VCaP (cell line): ENCODE data around the gene GLIS2.

Experiments used
- H3K27ac ChIP-seq: fragments of 450-650 bp; 2 replicates; pipeline ENCODE4 v1.5.1; 2017
- TF ChIP-seq, protein P1 (sequence below): fragments of 450-650 bp; conservative IDR thresholded peaks from 2 replicates; pipeline ENCODE4 v1.5.1; 2017; ENCODE audit warnings: mild to moderate bottlenecking, moderate library complexity

GLIS2 gene

GRCh38 chr16:4382795-4383357, 67.0 kb downstream of the GLIS2 start:
- no peak overlapping the region for H3K27ac ChIP-seq

GRCh38 chr16:4383591-4384444, 68.0 kb downstream of the GLIS2 start:
- H3K27ac ChIP-seq = no peak overlapping the region
- TF ChIP-seq, protein P1, sequence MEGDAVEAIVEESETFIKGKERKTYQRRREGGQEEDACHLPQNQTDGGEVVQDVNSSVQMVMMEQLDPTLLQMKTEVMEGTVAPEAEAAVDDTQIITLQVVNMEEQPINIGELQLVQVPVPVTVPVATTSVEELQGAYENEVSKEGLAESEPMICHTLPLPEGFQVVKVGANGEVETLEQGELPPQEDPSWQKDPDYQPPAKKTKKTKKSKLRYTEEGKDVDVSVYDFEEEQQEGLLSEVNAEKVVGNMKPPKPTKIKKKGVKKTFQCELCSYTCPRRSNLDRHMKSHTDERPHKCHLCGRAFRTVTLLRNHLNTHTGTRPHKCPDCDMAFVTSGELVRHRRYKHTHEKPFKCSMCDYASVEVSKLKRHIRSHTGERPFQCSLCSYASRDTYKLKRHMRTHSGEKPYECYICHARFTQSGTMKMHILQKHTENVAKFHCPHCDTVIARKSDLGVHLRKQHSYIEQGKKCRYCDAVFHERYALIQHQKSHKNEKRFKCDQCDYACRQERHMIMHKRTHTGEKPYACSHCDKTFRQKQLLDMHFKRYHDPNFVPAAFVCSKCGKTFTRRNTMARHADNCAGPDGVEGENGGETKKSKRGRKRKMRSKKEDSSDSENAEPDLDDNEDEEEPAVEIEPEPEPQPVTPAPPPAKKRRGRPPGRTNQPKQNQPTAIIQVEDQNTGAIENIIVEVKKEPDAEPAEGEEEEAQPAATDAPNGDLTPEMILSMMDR = no peak

More at GRCh38 chr16:4382795-4383357, 67.0 kb downstream of the GLIS2 start:
- TF ChIP-seq, protein P1 = no peak

DNA sequence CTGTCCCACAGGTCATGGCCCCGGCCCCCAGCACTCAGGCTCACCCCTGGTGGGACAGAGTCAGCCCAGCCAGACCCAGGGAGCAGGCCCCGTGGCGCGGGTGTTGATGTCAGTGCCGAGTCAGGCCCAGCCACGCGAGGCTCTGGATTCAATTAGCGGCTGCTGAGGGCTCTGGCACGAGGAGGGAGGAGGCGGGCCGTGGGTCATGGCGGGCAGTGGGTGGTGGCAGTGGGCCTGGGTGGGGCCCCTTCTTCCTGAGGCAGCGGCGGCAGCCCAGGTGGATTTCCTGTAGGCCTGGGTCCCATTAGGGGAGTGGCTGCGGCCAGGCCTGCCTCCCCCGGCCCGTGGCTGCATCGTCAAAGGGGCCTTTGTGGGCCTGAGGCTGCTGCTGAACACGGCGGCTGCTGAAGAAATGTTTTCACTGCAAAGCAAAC, 68.7 kb downstream of the GLIS2 start:
- H3K27ac ChIP-seq = no peak overlapping the region
- TF ChIP-seq, protein P1 = no peak

DNA sequence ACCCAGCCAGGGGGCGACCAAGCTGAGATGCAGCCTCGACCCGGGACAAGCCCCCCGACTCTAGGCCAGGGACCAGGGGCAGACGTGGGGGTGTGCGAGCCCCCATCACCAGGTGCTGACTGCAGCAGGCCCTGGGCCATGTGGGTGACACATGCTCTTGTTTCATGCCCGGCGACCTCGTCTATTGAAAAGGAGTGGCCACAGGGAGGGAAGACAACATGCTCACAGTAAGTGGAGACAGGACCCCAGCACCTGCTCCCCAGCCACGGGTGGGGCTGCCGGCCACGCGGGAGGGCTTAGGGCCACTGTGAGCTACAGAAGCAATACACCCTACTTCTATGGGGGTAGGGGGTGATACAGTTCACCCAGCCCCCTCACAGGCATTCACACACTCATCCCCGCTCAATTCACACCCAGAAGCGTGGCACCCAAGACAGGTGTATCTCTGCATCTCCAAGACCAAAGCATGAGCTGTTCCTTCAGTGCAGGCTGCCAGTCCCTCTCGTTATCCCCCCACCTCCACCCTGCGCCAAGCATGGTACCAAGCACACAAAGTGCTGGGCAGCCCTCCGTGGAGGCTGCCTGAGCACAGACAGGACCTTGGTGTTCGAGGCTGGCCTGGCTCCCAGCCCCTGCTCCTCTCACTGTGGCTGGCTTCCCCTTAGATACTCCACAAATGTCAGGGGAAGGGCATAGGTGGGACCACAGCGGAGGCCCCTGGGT, 69.4 kb downstream of the GLIS2 start:
- no peak overlapping the region for H3K27ac ChIP-seq
- TF ChIP-seq, protein P1 = no peak

DNA sequence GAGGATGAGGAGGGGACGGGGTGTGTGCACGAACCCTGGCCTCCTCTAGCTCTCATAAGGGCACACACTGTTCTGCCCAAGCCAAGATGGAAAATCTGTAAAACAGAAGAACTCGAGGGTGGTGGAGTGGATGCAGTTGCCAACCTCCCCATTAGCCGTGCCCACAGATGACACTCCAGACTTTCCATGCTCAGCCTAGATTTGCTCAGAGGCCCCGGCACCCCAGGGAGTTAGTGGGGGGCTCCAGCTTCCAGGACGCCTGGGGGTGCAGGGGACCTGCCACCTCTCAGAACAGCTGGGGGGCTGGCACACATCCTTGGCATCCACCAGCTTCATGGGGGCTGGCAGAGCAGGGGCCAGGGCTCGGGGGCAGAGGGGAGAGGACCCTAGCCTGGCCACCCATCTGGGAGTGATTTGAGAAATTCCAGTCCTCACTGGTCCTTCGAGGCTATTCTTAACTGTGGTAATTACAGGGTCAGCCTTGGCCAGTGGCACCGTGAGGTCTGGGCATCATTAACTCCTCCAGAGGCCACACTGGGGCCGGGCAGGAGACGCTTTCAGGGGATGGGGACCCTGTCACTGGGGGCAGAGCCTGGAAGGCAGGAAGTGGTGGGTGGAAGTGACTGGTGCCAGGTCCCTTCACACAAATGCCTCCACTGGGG, 70.1 kb downstream of the GLIS2 start:
- H3K27ac ChIP-seq = no peak overlapping the region
- TF ChIP-seq, protein P1 = no peak

DNA sequence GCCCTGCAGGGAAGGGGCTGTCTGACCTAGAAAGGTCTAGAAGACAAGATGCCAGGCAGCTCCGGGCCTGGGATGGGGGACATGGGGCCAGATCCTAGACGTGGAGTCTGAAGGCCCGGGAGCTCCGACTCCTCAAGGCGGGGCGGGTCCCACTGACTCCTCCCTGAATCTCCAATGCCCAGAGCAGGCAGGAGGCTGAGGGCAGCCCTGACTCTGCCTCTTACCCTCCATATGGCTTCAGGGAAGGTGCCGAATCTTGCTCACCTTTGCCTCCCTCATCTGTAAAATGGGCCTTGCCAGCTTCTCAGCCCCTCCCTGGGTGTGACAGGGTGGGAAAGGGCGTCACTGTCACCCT, 70.6 kb downstream of the GLIS2 start:
- TF ChIP-seq, protein P1 = no peak
- H3K27ac ChIP-seq = no peak overlapping the region
